Activated CD4-positive, alpha-beta T cell treated with anti-CD3 and anti-CD28 coated beads, Interleukin-2, amount 50 U/mL, for 4 hours (primary cell): ENCODE results near the gene CD44.

Source experiments
- DNase-seq, 2 experiments: peaks; one replicate each; pipeline ENCODE4 v3.0.0-alpha.2; 2020

CD44 gene

GRCh38 chr11:35141071-35141470 is 2.1 kb downstream of the CD44 start:
- no peak for DNase-seq

- DNase-seq, result no peak
Observed at GRCh38 chr11:35141571-35141971, 2.6 kb downstream of the CD44 start.

- peak; percentile 49 to 52 for DNase-seq
Observed at GRCh38 chr11:35142481-35143075, 3.6 kb downstream of the CD44 start.

GRCh38 chr11:35143297-35144135 is 4.5 kb downstream of the CD44 start:
- no peak for DNase-seq

- DNase-seq, result peak; percentile 45 to 53
Observed at GRCh38 chr11:35144136-35144741, 5.3 kb downstream of the CD44 start.

- DNase-seq, result no peak
Observed at GRCh38 chr11:35144806-35145205, 5.8 kb downstream of the CD44 start.

- DNase-seq, result no peak
Observed at GRCh38 chr11:35145271-35145670, 6.3 kb downstream of the CD44 start.

GRCh38 chr11:35146074-35146521 is 7.1 kb downstream of the CD44 start:
- DNase-seq, result peak; percentile 81 to 86

GRCh38 chr11:35146711-35147110 is 7.7 kb downstream of the CD44 start:
- no peak for DNase-seq

GRCh38 chr11:35147235-35147634 is 8.3 kb downstream of the CD44 start:
- DNase-seq, result no peak

- no peak for DNase-seq
Observed at GRCh38 chr11:35148163-35148837, 9.3 kb downstream of the CD44 start.

GRCh38 chr11:35150454-35150853 is 11.5 kb downstream of the CD44 start:
- DNase-seq, result no peak

GRCh38 chr11:35151241-35151640 is 12.3 kb downstream of the CD44 start:
- DNase-seq, result no peak

GRCh38 chr11:35151683-35152280 is 12.8 kb downstream of the CD44 start:
- no peak for DNase-seq

GRCh38 chr11:35152575-35152974 is 13.6 kb downstream of the CD44 start:
- no peak for DNase-seq

GRCh38 chr11:35153280-35153679 is 14.3 kb downstream of the CD44 start:
- DNase-seq, result no peak

GRCh38 chr11:35154952-35155351 is 16.0 kb downstream of the CD44 start:
- no peak for DNase-seq

GRCh38 chr11:35155677-35156076 is 16.7 kb downstream of the CD44 start:
- no peak for DNase-seq

- no peak for DNase-seq
Observed at GRCh38 chr11:35157814-35158700, 19.1 kb downstream of the CD44 start.

GRCh38 chr11:35158701-35159510 is 19.9 kb downstream of the CD44 start:
- DNase-seq, result no peak

- DNase-seq, result no peak
Observed at GRCh38 chr11:35160246-35160824, 21.4 kb downstream of the CD44 start.
